Neuron (in vitro differentiated cells): ENCODE data around the gene AAR2.

Experiments used
- H2AFZ ChIP-seq: one replicate; pipeline ENCODE4 v1.6.1; 2013; ENCODE audit warnings: low read depth, mild to moderate bottlenecking, inconsistent platforms, low read length, moderate library complexity
- H3K27me3 ChIP-seq: one replicate; pipeline ENCODE4 v1.6.1; 2013; ENCODE audit warnings: low read length; ENCODE audit not compliant: insufficient read depth
- H3K36me3 ChIP-seq: one replicate; pipeline ENCODE4 v1.6.1; 2013; ENCODE audit warnings: low read length; ENCODE audit not compliant: insufficient read depth
- H3K4me1 ChIP-seq: one replicate; pipeline ENCODE4 v1.6.1; 2013; ENCODE audit warnings: low read length; ENCODE audit not compliant: insufficient read depth
- H3K4me3 ChIP-seq: 2 replicates; pipeline ENCODE4 v1.5.1; 2013; ENCODE audit warnings: mild to moderate bottlenecking, low read length, moderate library complexity
- H3K9me3 ChIP-seq: one replicate; pipeline ENCODE4 v1.6.1; 2013; ENCODE audit warnings: low read length

AAR2 gene

GRCh38 chr20:36231331-36231730 lies 4.9 kb upstream of the AAR2 start:
- Histone ChIP-seq H3K27me3 (no peaks in the 10 kb centered on the region), H3K9me3 (no peaks in the 10 kb centered on the region), H3K4me1 (peaks cover 4% of the 10 kb centered on the region), H3K36me3 (peaks cover 40% of the 10 kb centered on the region), H3K4me3 (no peak overlapping the region), H2AFZ (no peak overlapping the region)

GRCh38 chr20:36234771-36235320 lies 1.4 kb upstream of the AAR2 start:
- Histone ChIP-seq H3K27me3 (no peaks in the 10 kb centered on the region), H2AFZ (no peak overlapping the region), H3K4me1 (peaks cover 15% of the 10 kb centered on the region), H3K9me3 (no peaks in the 10 kb centered on the region), H3K4me3 (no peak overlapping the region), H3K36me3 (peaks cover 18% of the 10 kb centered on the region)

- no peaks in the 10 kb centered on the region for H3K9me3 ChIP-seq
- peaks cover 24% of the 10 kb centered on the region for H3K36me3 ChIP-seq
- H3K4me1 ChIP-seq = peaks cover 15% of the 10 kb centered on the region
- peak overlapping the region; percentile 90 for H3K4me3 ChIP-seq
- peak overlapping the region; percentile 74 for H2AFZ ChIP-seq
- no peaks in the 10 kb centered on the region for H3K27me3 ChIP-seq
Observed at GRCh38 chr20:36236786-36237121, 476 bp downstream of the AAR2 start.

- Histone ChIP-seq H3K27me3 (no peaks in the 10 kb centered on the region), H2AFZ (no peak overlapping the region), H3K4me3 (peak overlapping the region; percentile 90)
Observed at GRCh38 chr20:36237477-36237876, 1.2 kb downstream of the AAR2 start.

GRCh38 chr20:36238153-36238552 lies 1.9 kb downstream of the AAR2 start:
- H3K27me3 ChIP-seq = no peaks in the 10 kb centered on the region
- H3K4me3 ChIP-seq = no peak overlapping the region
- peaks cover 32% of the 10 kb centered on the region for H3K36me3 ChIP-seq
- peaks cover 15% of the 10 kb centered on the region for H3K4me1 ChIP-seq
- no peaks in the 10 kb centered on the region for H3K9me3 ChIP-seq
- H2AFZ ChIP-seq = no peak overlapping the region

More at GRCh38 chr20:36237477-36237876, 1.2 kb downstream of the AAR2 start:
- H3K36me3 ChIP-seq = peaks cover 27% of the 10 kb centered on the region
- peaks cover 15% of the 10 kb centered on the region for H3K4me1 ChIP-seq
- no peaks in the 10 kb centered on the region for H3K9me3 ChIP-seq

- Histone ChIP-seq H3K36me3 (peaks cover 37% of the 10 kb centered on the region), H3K4me3 (no peak overlapping the region)
Observed at GRCh38 chr20:36238760-36239159, 2.5 kb downstream of the AAR2 start.

GRCh38 chr20:36240076-36240475 lies 3.8 kb downstream of the AAR2 start:
- Histone ChIP-seq H3K27me3 (no peaks in the 10 kb centered on the region), H3K9me3 (no peaks in the 10 kb centered on the region), H3K4me3 (no peak overlapping the region), H3K4me1 (peaks cover 15% of the 10 kb centered on the region), H2AFZ (no peak overlapping the region), H3K36me3 (peaks cover 49% of the 10 kb centered on the region)

More at GRCh38 chr20:36238760-36239159, 2.5 kb downstream of the AAR2 start:
- no peaks in the 10 kb centered on the region for H3K9me3 ChIP-seq
- peaks cover 15% of the 10 kb centered on the region for H3K4me1 ChIP-seq
- no peaks in the 10 kb centered on the region for H3K27me3 ChIP-seq
- H2AFZ ChIP-seq = no peak overlapping the region

- H3K27me3 ChIP-seq = no peaks in the 10 kb centered on the region
- H3K4me1 ChIP-seq = peaks cover 9% of the 10 kb centered on the region
- H3K9me3 ChIP-seq = no peaks in the 10 kb centered on the region
- H3K4me3 ChIP-seq = no peak overlapping the region
- H3K36me3 ChIP-seq = peaks cover 62% of the 10 kb centered on the region
- H2AFZ ChIP-seq = no peak overlapping the region
Observed at GRCh38 chr20:36241678-36242077, 5.4 kb downstream of the AAR2 start.

GRCh38 chr20:36243726-36244125 lies 7.4 kb downstream of the AAR2 start:
- Histone ChIP-seq H3K4me1 (no peaks in the 10 kb centered on the region), H3K27me3 (no peaks in the 10 kb centered on the region), H3K9me3 (no peaks in the 10 kb centered on the region), H3K4me3 (no peak overlapping the region), H3K36me3 (peaks cover 74% of the 10 kb centered on the region), H2AFZ (no peak overlapping the region)

- no peaks in the 10 kb centered on the region for H3K4me1 ChIP-seq
- no peak overlapping the region for H3K4me3 ChIP-seq
- no peaks in the 10 kb centered on the region for H3K27me3 ChIP-seq
- H2AFZ ChIP-seq = no peak overlapping the region
- H3K9me3 ChIP-seq = no peaks in the 10 kb centered on the region
- H3K36me3 ChIP-seq = peaks cover 73% of the 10 kb centered on the region
Observed at GRCh38 chr20:36246401-36246800, 10.1 kb downstream of the AAR2 start.

GRCh38 chr20:36248836-36249235 lies 12.6 kb downstream of the AAR2 start:
- Histone ChIP-seq H3K4me1 (no peaks in the 10 kb centered on the region), H3K9me3 (no peaks in the 10 kb centered on the region), H3K36me3 (peaks cover 73% of the 10 kb centered on the region), H2AFZ (no peak overlapping the region), H3K27me3 (no peaks in the 10 kb centered on the region), H3K4me3 (no peak overlapping the region)

GRCh38 chr20:36249450-36249849 lies 13.2 kb downstream of the AAR2 start:
- Histone ChIP-seq H2AFZ (no peak overlapping the region), H3K4me3 (no peak overlapping the region), H3K9me3 (no peaks in the 10 kb centered on the region), H3K27me3 (no peaks in the 10 kb centered on the region), H3K36me3 (peaks cover 73% of the 10 kb centered on the region), H3K4me1 (no peaks in the 10 kb centered on the region)

- Histone ChIP-seq H3K4me1 (no peaks in the 10 kb centered on the region), H2AFZ (no peak overlapping the region), H3K4me3 (no peak overlapping the region), H3K36me3 (peaks cover 74% of the 10 kb centered on the region), H3K9me3 (no peaks in the 10 kb centered on the region), H3K27me3 (no peaks in the 10 kb centered on the region)
Observed at GRCh38 chr20:36251426-36251825, 15.1 kb downstream of the AAR2 start.

- Histone ChIP-seq H2AFZ (no peak overlapping the region), H3K36me3 (peaks cover 69% of the 10 kb centered on the region), H3K9me3 (no peaks in the 10 kb centered on the region), H3K27me3 (no peaks in the 10 kb centered on the region), H3K4me1 (no peaks in the 10 kb centered on the region), H3K4me3 (no peak overlapping the region)
Observed at GRCh38 chr20:36252511-36252910, 16.2 kb downstream of the AAR2 start.
